GM19193 (cell line): ENCODE results near the gene ADSS1.

Source experiments
- POLR2A ChIP-seq: IDR thresholded peaks from 4 replicates; pipeline ENCODE4 v1.6.1; 2011; ENCODE audit not compliant: insufficient read depth, insufficient read length; ENCODE audit errors: extremely low read depth

The ADSS1 gene

DNA sequence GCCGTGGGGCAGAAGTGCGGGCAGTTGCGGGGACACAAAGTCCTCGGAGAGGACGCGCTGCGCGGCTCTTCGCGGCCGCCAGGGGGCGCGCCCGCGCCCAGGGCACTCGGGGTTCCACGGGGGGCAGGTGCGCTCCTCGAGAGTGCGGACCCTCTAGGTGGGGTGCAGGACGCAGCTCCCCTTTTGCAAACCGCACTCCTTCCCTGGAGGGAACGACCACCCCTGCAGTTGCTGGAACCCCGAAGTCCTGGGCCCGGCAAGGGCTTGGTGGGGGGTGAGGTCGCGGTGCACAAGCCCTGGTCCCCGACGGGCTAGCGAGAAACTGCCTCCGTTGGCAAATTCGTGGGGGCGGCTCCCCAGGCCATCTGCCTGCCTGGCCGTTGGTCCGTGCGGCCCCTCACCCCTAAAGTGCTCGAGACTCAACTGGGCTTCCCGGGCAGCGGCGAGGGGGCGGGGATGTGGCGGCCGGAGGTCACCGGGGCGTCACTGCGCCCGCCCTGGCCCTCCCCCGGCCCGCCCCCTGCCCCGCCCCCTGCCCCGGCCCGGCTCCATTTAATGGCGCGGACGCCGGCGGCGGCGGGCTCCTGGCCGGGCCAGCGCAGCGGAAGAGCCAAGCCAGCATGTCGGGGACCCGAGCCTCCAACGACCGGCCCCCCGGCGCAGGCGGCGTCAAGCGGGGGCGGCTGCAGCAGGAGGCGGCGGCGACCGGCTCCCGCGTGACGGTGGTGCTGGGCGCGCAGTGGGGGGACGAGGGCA lies at the start of gene ADSS1:
Gene ADSS1 (plus strand): TSS at position 579 of the 756 bp plus-strand sequence. CDS start 42 bp downstream, at position 621.
- TF ChIP-seq POLR2A, result no peak

DNA sequence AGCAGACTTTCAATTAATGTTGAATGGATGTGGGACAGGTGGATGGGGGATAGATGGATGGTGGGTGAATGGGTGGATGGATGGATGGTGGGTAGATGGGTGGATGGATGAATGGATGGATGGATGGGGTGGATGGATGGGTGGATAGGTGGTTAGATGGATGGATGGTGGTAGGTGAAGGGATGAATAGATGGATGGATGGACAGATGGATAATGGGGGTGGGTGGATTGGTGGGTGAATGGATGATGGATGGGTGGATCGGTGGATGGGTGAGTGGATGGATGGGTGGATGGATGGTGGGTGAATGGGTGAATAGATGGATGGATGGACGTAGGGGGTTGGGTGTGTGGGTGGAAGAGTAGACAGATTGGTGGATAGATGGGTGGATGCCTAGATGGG lies 48.6 kb upstream of the ADSS1 start:
- TF ChIP-seq POLR2A, result no peak

DNA sequence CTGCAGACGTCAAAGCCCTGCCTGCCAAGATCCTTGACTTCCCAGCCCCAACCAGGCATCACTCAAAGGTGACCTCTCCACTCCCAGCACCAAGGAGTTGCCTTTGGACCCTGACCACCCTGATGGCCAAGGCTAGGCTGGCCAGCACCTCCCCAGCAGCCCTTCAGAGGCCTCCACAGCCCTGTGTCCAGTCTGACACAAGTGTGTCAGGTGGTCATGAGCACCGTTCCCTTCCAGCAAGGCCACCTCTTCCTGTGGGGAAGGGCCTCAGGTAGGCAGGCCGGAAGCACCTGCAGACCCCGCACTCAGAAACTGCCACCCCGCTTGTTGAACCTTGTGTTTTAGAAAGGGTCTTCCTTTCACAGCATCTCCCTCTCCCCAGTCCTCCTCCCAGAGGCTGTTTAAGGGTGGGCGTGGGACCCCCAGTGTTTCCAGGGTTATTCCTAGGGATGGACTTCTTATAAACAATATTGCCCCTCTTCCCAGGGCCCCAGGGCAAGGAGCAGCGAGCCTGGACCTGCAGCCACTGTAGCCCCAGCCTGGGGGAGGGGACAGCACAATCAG lies 47.8 kb upstream of the ADSS1 start:
- no peak for TF ChIP-seq POLR2A

DNA sequence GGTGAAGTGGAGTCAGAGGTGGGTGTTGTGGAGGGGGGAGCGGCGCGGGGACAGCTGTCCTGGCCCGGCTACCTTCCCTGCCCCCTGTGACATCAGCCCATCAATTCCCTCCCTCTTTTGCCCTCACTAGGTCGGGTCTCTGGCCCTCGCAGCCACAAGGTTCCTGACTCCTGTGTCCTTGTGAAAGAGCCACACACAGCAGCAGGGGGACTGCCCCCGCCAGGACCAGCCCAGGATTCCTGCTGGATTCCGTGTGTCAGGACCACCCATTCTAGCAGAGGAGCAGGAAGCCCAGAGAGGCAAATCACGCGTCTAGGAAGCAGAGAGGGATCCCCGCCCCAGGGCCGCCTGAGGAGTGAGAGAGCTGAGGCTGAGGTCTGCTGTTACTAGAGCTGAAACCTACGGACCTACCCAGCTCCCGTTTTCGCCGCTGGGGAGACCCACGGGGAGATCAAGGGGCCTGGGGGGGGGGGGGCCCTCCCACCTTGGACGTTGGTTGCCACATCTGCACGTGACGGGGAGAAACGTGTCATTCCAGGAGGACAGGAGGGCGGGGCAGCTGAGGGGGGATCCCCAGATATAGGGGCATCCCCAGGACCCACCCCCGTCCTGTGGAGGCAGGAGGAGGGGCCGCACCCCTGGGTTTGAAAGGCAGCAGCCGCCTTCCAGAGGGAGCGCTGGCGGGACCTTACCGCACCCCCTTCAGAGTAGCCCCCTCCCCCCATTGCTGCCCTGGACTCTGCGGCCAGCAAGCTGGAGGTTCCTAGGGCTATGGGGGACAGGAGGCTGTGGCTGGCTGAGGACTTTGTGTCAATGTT lies 47.1 kb upstream of the ADSS1 start:
- TF ChIP-seq POLR2A, result no peak

DNA sequence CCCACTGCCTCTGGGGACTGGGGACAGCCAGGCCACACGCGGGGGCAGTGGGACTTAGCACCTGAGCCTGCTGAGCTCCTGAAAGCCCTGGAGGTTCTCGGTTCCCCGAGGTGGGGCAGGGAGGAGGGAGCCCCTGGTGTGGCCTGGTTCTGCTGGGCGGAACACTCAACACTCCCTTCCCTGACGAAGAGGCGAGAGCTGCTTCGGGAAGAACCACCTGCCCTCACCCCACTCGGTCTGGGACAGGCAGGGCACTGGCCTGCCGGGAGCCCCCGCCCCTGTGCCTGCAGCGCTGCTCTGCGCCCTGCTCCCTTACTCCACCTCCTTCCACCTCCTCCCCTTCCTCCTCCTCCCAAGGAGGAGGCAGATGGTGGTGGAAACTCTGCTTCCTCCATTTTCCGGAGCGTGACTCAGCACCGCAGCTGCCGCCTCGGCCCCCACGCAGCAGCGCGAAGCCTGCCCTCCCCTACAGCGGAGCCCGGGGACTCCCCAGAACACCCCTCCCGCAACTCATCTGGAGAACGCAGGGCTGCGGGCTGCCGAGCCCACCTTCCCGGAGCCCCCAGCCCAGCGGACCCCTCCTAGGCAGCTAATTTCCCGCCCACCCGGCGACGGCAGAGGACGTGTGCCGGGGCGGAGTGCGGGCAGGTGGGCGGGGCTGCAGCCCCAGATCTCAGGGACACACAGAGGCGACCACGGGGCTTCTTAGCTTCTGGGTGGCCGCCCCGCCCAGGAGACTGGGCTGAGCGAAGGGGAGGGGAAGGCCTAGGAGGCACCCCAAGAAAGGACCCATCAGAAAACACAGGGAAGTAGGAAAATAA lies 46.3 kb upstream of the ADSS1 start:
- TF ChIP-seq POLR2A, result peak; percentile 62

DNA sequence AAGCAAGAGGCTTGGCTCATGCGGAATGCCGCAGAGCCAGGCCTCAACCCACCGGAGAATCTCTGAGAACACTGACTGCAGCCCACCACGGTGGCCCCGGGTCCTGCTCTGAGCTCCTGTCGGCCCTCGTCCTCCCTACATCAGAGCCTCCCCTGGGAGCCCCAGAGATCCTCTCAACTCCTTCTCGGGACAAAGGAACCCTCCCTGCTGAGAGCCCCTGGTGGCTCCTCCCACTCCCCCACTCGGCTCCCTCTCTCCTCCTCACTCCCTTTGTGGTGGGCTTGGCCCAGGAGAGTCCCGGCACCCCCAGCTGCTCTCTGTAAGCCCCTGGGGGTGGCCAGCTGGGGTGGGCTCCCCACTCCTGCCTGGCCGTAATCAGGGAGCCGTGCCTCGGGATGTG lies 45.7 kb upstream of the ADSS1 start:
- TF ChIP-seq POLR2A, result no peak

DNA sequence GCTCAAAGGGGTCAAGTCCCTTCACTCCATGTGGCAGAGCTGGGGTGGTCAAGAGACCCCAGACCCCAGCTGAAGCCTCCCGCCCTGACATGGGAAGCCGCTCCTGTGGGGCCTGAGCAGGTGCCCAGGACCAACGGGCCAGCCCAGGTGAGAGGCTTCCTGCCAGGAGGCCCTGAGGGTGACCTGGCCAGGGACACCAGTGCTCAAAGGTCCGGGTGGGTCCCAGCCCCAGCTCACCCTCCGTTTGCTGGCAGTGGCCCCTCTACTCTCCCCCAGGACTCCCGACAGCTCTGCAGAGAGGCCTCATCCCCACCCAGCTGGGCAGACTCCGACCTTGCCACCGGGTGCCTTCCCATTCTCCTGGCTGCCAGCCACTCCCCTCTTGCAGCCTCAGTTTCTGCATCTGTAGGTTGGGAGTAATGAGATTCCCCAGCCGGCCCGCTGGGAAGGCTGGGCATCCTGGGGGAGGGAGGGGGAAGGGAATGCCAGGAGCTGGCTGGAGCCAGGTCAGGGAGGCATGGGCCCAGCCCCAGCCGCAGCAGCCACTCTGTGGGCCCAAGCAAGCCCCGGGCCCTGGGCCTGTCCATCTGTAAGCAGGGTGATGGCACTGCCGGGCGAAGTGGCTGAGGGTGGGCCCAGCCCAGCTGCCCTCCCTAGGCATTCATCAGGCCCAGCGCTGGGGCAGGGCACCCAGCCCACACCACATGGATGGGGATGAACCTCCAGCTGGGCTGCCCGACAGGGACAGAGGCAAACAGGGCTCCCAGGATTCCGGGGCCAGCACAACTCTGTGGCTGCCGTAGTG lies 44.9 kb upstream of the ADSS1 start:
- TF ChIP-seq POLR2A, result no peak

DNA sequence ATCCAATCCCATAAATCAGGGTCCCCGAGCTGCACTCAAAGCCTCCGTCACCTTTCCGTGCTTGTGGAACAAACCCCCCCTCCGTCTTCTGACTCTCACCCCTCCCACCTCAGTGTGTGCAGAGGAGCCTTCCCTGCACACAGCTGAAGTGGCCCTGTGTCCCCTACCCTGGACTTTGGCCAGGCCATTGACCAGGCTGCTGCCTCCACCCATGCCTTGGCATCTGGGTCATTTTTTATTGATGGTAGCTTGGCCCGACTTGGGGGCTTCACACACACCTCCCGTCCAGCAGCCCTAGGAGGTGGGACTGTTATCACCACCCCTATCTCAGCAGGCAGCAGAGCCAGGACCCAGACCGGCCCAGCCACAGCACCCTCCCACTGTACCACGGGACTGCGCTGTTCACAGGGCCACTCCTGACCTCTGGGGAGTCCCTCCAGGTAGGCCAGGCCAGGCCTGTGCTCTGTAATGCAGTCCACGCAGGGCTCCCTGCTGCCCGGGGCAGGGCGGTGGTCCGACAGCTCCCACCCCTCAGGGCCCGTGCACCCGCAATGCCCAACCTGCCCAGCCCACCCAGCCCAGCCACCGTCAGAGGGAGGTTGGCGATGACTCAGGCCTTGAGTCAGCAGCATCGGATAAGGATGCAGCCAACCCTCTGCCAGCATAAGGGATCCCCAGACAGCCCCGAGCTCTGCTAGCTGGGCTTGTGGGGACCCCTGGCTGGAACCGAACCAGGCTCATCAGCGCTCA lies 43.8 kb upstream of the ADSS1 start:
- no peak for TF ChIP-seq POLR2A

DNA sequence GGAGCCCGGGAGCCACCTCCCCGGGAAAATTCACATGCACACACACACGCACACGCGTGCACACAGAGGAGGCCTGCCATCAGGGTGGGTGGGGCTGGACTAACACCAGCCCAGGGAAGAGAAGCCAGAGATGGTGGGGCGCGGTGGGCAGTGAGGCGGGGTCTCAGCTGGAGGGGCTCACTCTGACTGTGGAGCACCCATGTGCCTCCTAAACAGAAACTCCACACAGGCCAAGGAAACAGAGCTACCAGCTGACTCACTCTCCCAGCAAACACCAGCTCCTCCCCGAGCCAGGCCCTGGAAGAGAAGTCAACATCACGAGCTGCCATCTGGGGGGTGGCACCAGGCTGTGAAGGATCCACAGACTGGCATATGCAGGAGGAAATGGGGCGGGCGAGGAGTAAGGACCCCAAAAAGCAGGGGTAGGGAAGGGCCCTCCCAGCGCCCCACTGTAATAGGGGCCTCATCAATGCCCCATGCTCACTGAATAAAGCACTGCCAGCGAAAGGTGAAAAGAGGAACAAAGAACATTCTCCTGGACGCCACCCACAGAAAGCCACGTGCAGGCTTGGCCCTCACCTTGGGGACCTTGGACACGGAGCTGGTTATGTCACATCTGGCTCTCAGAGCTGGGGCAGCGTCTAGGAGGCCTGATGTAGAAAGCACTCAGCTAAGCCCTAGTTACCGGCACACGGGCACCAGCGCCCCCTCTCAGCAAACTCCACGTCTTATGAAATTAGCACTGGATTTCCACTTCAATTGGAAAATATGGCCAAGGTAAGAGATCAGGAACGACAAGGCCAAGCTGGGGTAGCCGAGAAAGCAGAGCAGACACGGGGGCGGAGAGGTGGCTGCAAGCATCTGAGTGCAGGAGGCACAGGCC lies 43.0 kb upstream of the ADSS1 start:
- TF ChIP-seq POLR2A, result no peak

DNA sequence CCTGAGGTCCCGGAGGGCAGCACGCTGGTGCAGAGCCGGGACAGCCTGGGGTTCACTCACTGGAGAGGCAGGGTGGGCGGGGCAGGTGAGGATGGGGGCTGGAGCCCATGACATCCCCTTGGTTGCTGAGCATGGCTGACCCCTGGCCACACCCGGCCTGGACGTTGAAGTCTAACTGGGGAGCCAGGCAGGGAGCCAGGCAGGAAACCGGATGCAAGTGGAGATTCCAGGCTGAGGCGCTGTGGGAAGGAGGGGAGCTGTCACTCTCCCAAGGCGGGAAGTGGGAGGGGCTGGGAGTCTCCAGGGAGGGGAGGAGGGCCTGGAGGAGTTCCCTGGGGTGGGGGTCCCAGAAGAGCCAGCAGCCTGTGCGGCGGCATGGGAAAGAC lies 42.3 kb upstream of the ADSS1 start:
- TF ChIP-seq POLR2A, result no peak

DNA sequence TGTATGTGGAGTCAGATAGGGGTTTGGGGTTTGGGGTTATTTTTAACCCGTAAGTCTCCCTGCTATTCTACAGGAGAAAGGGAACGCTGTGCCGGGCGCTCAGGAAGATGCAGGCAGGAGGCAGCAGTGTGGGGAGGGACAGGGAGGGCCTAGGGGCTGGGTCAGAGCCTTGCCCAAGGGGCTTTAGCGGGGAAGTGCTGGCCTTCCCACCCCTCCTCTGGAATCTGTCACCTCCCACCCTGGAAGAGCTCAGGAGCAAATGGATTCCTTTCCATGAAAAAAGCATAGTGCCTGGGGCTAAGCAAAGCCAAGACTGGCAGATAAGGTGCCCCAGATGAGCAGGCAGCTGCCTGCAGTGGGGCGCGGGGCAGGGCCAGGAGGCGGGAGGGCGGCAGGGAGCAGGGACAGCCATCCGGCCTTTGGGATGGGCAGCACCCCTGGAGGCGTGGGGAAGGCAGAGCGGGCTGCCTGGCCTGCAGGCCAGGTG lies 41.9 kb upstream of the ADSS1 start:
- TF ChIP-seq POLR2A, result no peak
